Left cardiac atrium (tissue), 4 donors: Measurements from ENCODE around the gene SLC29A1. TPM values are rescaled to one million over a fixed set of nuclear protein-coding genes. Genes with fewer than 3 reads are reported as not detected.
A peak's percentile ranks its signal among the peaks of the same experiment; 100 is the strongest.
"Not testable (repeated sequence)": the region's sequence is repeated elsewhere in the genome, so short reads cannot be mapped to it uniquely, and the experiment has no call there.

Experiments
- ATAC-seq, 2 donors: fragments of 200-7000 bp; cut with Tn5 transposase; one replicate each; pipeline ENCODE4 v1.9.1; 2020; ENCODE audit warnings: mild to moderate bottlenecking in 2 of 2, moderate library complexity in 2 of 2
- DNase-seq: peaks from one replicate; pipeline ENCODE4 v3.0.0-alpha.2; 2020
- intact Hi-C, 2 donors: fragments of 100-400 bp; cut with DNase I; formaldehyde crosslinking; loops; one replicate each; pipeline versions ENCODE4 v1.14.1 to v1.15.1; 2022 to 2023
- total RNA-seq, 2 donors: library from RNA; stranded (reverse); fragmentation: NEBNext Ultra II Directional; extraction: Animal tissue kit (Norgen Biotek cat#: 25700); gene quantifications; one replicate each; pipeline ENCODE4 v1.2.1, GENCODE V29; 2021
- donor health status: DM: no; HTN: yes; CAD: no.
- donor health status: DM: no; HTN: yes; CAD: no; lungs with severe emphysema.
- donor health status: DM: yes; HTN: yes; CAD: no.
- donor health status: Dilated cardiomyopathy.

SLC29A1 gene
- total RNA-seq, 2 donors from 2014 or later = 115 to 130 TPM

DNA sequence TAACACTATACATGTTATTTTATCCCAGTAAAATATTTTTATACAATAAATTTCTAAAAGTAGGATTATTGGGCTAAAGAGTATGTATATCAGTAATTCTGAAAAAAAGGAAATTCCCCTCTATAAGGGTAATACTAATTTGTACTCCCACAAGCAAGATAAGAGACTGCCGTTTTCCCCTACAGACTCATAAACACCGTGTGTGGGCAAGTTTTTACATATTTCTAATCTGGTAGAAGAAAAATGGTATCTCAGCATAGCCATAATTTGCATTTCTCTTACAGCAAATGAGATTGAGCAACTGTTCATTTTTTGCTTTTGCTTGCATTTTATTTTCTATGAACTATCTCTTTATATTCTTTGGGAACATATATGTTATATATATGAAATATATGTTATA is 32.7 kb upstream of the SLC29A1 start:
- no peak for DNase-seq
- intact Hi-C loops = no loop called here
- no peak for ATAC-seq

DNA sequence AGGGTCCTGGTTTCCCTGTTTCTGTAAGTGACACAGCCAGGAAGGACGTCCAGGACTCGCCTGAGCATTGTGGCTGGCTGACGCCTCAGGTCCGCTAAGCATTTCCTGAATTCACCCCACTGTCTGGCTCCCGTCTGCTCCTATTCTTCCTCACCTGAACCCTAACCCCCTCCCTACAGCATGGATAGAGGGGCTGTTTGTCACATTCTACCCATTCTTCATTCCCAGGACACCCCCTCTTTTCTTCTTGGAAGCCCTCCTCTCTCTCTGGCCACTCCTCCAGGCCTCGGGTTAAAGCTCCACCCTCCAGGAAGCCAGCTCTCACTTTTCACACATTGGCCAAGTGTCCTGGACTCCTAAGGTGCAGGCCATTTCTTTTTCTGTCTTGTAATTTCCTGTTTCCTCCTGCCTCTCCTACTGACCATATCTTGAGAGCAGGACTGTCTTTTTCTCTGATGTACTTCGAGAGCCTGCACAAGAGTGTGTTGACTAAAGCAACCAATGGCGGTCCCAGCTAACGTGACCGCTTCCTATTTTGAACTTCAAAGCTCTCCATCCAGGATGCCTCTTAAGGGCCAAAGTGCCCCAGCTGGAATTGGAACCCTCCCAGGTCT is 30.9 kb upstream of the SLC29A1 start:
- ATAC-seq = peak; percentile 27 to 75
- intact Hi-C loops = no loop called here
- DNase-seq = no peak

DNA sequence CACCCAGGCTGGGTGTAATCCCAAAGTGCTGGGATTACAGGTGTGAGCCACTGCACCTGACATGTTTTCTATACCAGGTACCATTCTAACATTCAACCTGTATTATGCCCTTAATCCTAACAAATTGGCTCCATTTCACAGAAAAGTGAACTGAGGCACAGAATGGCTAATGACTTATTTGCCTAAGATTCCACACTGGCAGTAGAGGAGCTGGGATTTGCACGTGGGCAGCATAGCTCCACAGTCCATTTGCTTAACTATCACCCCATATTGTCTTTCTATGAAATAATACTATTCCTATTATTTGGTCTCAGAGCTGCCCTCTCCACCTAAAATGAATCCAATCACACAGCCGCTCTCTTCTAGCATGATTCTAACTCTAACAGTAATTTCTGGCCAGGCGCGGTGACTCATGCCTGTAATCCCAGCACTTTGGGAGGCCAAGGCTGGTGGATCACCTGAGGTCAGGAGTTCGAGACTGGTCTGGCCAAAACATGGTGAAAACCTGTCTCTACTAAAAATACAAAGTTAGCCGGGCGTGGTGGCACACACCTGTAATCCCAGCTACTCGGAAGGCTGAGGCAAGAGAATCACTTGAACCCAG is 30.0 kb upstream of the SLC29A1 start:
- ATAC-seq (no peak), DNase-seq (no peak)
- intact Hi-C loops = no loop called here

DNA sequence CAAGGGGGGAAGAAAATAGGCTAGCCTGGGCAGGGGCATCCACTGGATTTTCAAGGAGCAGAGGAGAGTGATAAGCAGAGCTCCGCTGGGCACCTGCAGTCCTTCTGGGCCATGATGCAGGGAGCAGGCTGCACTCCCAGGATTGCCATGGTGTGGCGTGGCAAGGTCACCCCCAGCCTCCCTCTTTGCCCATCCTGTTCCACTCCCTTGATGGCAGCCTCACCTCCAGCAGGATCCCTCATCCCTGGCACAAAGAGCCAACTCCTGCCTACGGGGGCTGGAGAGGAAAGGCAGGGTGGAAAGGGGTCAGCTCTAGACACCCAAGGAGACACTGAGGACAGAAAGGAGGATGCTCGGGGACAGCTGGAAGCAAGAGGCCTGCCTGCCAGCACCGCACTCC is 29.1 kb upstream of the SLC29A1 start:
- ATAC-seq = no peak
- intact Hi-C loops = no loop called here

DNA sequence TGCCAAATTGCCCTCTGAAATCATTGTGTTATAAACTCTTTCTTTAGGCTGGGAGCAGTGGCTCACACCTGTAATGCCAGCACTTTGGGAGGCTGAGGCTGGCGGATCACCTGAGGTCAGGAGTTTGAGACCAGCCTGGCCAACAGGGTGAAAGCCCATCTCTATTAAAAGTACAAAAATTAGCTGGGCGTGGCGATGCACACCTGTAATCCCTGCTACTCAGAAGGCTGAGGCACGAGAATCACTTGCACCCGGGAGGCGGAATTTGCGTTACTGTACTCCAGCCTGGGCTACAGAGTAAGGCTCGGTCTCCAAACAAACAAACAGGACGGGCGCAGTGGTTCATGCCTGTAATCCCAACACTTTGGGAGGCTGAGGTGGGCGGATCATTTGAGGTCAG is 27.0 kb upstream of the SLC29A1 start:
- ATAC-seq, DNase-seq, intact Hi-C loops: not testable (repeated sequence)

More for the DNA sequence above, 29.1 kb upstream of the SLC29A1 start:
- DNase-seq = no peak

DNA sequence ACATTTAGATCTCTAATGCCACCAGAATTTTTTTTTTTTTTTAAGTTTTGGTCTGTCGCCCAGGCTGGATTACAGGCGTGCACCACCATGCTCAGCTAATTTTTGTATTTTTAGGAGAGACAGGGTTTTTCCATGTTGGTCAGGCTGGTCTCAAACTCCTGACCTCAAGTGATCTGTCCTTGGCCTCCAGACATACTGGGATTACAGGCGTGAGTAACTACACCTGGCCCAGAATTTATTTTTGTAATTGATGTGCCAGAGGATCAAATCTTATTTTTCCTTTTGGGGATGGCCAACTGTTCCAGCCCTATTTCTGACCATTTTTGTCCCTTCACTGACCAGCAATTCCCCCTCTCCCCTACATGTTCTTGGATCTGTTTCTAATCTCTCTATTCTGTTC is 24.7 kb upstream of the SLC29A1 start:
- no peak for ATAC-seq
- no peak for DNase-seq
- intact Hi-C loops = no loop called here

DNA sequence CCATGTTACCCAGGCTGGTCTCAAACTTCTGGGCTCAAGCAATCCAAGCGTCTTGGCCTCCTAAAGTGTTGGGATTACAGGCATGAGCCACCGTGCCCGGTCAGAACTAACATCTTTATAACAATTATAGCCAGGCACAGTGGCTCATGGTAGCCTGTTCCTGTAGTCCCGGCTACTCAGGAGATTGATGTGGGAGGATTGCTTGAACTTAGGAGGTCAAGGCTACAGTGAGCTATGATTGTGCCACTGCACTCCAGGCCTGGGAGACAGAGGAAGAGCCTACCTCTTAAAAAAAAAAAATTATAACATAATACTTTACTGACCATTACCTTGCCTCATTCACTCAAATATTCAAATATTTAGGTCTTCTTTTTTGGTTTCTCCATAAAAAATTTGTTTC is 23.5 kb upstream of the SLC29A1 start:
- intact Hi-C loops = no loop called here
- DNase-seq (no peak), ATAC-seq (no peak)

DNA sequence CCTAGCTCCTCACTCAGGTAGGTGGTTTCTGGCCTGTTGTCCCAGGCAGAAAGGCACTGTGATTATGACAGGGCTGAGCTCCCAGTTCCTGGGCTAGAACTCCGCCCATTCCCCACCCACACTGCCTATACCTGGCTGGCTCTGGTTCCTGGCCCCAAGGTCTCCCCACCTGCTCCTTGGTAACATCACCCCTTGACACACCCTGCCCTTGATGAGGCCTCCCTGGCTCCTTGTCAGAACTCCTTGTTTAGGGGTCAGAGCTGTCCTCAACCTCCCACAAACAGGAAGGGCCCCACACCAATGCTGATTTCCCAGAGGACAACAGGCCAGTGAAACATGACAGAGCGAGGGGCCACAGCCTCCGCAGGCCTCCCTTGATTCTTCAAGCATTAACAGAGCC is 22.2 kb upstream of the SLC29A1 start:
- intact Hi-C loops = no loop called here
- ATAC-seq = no peak
- no peak for DNase-seq

DNA sequence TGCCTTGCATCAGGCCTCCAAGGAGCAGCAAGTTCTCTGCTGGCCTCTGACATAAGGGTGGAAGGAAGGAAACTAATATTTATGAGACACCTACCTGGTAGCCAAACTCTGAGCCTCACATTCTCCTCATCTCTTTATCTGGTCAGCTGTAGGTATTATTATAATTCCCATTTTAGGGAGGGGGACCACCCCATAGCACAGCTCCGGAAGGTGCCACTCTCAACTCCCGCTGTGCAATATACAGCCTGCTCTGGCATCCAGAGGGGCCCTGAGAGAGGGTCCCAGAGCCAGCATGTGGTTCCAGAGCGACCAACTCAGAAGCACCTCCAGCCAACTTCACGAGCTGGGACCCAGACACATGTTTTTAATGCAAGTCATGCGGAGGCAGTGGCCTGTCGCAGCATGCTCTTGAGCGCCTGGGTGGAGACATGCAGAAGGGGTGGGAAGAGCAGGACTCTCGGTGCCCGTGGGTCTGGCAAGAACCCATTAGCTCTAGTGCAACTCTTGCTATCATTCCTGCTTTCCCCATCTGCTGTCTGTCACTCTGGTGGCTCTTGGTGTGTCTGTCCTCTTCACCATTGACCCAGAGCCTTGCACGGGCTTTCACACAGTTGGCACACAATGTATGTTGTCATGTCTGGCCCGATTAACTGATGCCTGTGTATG is 21.6 kb upstream of the SLC29A1 start:
- ATAC-seq (peak in 1 of 2 donors; percentile 74), DNase-seq (no peak)
- intact Hi-C loops = no loop called here

DNA sequence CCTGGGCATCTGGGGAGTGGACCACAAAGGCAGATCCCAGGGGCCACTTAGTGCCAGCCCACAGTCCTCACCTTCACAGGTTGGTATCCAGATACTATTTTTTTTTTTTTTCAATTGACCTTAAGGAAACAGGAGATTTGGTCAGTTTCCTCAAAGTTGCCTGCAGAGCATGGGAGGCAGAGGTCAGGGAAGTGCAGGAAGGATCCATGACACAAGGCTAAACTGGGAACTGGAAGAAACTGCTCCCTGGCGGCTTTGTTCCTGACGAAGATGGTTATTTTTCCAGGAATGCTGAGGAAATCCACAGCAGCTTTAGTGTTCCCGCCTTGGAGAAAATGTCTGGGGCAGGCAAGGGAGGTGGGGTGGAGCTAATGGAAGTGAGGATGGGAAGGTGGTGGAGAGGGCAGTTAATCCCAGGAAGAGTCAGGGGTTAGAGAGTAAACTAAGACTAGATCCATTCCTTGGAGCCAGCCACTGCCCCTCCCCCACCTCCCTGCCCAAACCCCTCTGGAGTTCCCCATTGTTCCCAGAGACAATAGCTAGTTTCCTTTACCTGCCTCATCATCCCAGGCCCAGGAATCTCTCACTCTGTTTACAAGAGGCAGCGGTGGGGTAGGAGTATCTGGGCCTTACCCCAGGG is 20.9 kb upstream of the SLC29A1 start:
- intact Hi-C loops = no loop called here
- ATAC-seq = peak in 1 of 2 donors; percentile 53
- no peak for DNase-seq

DNA sequence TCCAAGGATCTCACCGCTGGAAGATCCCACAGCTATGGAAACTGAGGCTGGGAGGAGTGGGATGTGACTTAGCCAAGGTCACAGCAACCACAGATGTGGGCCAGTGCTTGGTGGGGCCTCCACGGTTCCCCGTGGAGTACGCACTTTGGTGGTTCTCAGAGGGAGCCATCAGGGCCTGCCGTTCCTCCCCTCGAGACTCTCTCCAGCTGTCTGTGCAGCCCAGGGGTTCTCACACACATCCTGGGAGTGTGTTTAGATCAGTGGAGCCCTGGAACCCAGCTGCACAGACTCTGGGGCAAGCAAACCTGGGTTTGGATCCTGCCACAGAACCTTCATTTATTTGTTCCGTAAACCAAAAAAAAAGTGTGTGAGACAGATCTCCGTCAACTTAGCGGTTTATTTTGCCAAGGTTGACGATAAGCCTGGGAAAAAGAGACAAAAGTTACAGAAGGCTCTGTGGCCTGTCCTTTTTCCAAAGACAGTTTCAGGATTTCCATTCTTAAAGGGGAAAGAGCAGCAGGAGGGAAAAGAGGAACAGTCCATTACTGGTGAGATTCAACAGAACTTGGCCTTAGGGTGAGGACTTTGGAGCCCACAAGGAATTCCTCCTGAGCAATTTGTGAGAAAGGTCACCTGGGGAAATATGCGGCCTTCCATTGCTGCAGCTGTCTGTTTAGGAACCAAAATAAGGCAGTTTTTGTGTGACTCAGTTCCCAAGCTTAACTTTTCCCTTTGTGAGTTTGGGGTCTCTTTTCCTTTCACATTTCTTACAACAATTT is 20.2 kb upstream of the SLC29A1 start:
- DNase-seq (no peak), ATAC-seq (peak in 1 of 2 donors; percentile 36)
- intact Hi-C loops = no loop called here

DNA sequence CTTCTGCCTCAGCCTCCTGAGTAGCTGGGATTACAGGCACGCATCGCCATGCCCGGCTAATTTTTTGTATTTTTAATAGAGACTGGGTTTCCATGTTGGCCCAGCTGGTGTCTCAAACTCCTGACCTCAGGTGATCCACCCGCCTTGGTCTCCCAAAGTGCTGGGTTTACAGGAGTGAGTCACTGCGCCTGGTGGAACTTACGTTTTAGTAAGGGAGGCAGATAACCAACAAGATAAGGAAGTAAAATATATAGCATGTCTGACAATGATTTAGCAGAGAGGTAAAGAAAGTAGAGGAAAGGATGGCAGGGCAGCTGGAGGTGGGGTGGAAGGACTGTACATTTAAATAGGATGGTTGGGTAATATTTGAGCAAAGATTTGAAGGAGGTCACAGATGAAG is 19.4 kb upstream of the SLC29A1 start:
- intact Hi-C loops = no loop called here
- ATAC-seq (no peak), DNase-seq (no peak)

DNA sequence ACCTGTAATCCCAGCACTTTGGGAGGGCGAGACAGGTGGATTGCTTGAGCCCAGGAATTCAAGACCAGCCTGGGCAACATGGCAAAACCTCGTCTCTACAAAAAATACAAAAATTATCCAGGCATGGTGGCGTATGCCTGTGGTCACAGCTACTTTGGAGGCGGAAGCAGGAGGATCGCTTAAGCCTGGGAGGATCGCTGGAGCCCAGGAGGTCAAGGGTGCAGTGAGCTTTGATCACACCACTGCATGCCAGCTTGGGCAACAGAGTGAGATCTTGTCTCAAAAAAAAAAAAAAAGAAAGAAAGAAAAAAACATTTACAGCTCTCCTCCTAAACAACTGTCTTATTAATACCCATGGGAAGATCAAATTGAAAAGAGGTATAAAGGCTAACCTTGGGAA is 15.4 kb upstream of the SLC29A1 start:
- DNase-seq (no peak), ATAC-seq (no peak)
- intact Hi-C loops = no loop called here

DNA sequence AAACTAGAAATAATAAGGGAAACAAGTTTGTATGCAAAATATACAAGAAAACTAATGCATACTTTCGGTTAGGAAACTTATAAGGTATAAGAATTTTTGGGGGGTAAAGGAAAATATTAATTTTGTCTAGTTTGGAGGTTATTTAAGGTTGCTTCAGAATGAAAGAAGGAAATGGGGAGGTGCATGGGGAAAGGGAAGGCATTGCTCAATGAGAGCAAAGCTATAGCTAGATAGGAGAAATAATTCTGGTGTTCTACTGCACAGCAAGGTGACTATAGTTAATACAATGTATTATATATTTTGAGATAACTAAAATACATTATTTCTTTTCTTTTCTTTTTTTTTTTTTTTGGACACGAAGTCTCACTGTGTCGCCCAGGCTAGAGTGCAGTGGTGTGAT is 12.1 kb upstream of the SLC29A1 start:
- ATAC-seq (no peak), DNase-seq (no peak)
- intact Hi-C loops = no loop called here

DNA sequence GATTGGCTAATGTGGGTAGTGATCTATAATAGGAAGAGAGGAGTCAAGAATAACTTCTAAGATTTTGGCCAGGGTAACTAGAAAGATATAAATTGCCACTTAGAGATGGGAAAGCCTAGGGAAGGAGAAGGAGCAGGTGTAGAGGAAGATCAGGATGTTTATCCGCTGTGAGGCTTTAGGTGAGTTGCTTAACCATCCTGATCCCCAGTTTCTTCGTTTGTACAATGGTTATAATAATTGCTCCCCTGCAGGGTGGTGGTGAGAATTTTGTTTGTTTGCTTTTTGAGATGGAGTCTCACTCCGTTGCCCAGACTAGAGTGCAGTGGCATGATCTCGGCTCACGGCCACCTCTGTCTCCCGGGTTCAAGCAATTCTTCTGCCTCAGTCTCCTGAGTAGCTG is 9.1 kb upstream of the SLC29A1 start:
- no peak for ATAC-seq
- DNase-seq = no peak
- intact Hi-C loops = no loop called here

DNA sequence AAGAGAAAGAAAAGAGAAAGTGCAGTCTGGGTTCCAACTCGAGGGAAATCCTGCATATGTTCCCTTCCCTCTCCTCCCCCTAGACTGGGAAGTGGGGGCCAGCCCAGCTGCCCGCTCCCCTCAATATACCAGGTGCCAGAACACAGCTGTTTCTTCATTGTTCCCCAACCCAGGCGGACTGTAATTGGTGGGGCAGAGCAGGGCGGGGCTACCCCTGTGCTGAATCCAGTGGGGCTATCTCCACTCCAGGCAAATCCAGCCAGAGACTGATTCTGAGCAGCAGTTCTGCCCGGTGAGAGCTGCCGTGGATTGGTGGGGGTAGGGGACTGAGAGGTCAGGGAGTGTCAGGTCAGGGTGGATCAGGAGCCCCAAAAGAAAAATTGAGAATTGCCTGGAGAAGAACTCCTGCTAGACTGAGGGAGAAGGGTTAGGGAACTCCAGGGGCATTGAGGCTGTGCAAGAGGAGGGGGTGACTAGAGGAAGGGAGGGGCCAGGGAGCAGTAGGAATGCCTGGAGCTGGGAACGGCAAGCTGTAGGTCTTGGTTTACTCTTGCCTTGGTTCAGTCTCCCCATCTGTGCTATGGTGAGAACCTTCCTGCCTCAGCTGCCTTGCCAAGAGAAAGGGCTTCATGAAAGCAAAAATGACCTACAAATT is 6.6 kb upstream of the SLC29A1 start, which contains the start of gene MYMX:
TSS of gene MYMX (plus strand) at position 250 of the 655 bp plus-strand sequence. CDS start 546 bp downstream, outside the sequence.
- DNase-seq (peak; percentile 47), ATAC-seq (peak; percentile 2 to 4)
- intact Hi-C loops = loop anchor here in 1 of 2 donors (5.0 kb wide), 1 partner anchor 45 kb away; no protein-coding TSS in a partner anchor

DNA sequence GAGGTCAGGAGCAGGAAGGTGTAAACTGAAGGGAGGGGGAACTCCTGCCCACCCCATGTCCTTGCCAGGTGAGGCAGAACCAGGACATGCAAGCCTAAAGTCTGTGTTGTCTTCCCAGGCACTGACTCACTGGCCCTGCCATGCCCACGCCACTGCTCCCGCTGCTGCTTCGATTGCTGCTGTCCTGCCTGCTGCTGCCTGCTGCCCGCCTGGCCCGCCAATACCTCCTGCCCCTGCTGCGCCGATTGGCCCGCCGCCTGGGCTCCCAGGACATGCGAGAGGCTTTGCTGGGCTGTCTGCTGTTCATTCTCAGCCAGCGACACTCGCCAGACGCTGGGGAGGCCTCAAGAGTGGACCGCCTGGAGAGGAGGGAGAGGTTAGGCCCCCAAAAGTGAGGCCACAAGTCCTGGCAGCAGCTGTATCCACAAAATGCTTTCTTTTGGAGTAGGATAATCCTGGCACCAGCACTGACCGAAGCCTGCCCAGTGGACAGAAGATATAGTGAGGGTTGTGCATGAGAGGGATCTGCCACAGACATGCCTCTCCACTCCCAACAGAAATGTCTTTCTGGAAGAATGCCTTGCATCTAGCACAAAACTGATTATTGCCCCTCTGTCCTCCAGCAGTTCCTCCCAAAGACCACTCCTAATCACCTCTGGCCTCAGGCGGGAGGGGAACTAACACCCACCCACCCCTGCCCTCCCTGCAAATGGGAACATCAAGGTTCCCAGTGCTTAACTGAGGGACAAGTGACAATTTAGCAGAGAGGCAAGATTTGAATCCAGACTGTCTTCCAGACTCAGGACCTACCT is 5.9 kb upstream of the SLC29A1 start:
- peak; percentile 1 to 29 for ATAC-seq
- peak; percentile 59 for DNase-seq
- intact Hi-C loops = loop anchor here in 1 of 2 donors (5.0 kb wide), 1 partner anchor 45 kb away; no protein-coding TSS in a partner anchor
